Caco-2 (cell line): ENCODE measurements around the gene FAM53A. TPM values are rescaled to one million over a fixed set of nuclear protein-coding genes. Genes with fewer than 3 reads are reported as not detected.

Experiments
- BruUV-seq: library from RNA; stranded (reverse); fragments of 400-500 nt; replicated peaks from 2 replicates; lab custom pipeline; 2021; lab: Mats Ljungman, UMichigan
- CTCF ChIA-PET: fragments of 300-600 bp; sonication (Branson Sonifier 250); formaldehyde crosslinking; loops from one replicate; lab custom pipeline; 2022; ENCODE audit warnings: antibody characterized with exemption; lab: Charles Lee
- POLR2A ChIA-PET: fragments of 300-600 bp; sonication (Branson Sonifier 250); formaldehyde crosslinking; loops from one replicate; lab custom pipeline; 2022; ENCODE audit warnings: antibody characterized with exemption; lab: Charles Lee
- DNase-seq, 2 experiments: peaks; one replicate each; pipeline versions ENCODE4 v3.0.0 to v3.0.0-alpha.2; 2020 to 2022
- H3K27me3 ChIP-seq: replicated peaks from 2 replicates; pipeline ENCODE4 v1.6.0; 2011; ENCODE audit warnings: low read length; ENCODE audit not compliant: control insufficient read depth, insufficient read depth
- H3K36me3 ChIP-seq: 2 replicates; pipeline ENCODE4 v1.5.1; 2011; ENCODE audit warnings: low read length; ENCODE audit not compliant: control insufficient read depth, insufficient read depth
- H3K4me1 ChIP-seq: fragments of 250-450 bp; sonication (Bioruptor Pico); 2 replicates; pipeline ENCODE4 v1.5.1; 2020; ENCODE audit warnings: mild to moderate bottlenecking
- H3K4me3 ChIP-seq: 2 replicates; pipeline ENCODE4 v1.5.1; 2011; ENCODE audit warnings: low read depth, mild to moderate bottlenecking, control low read depth, low read length
- H3K9me3 ChIP-seq: fragments of 250-450 bp; sonication (Bioruptor Pico); 2 replicates; pipeline ENCODE4 v1.5.1; 2020; ENCODE audit warnings: mild to moderate bottlenecking, moderate library complexity
- H3K27ac Mint-ChIP-seq: one replicate; pipeline ENCODE4 v1.8.0; 2022; ENCODE audit warnings: mixed read lengths; ENCODE audit not compliant: unreplicated experiment
- H3K27me3 Mint-ChIP-seq: one replicate; pipeline ENCODE4 v1.8.0; 2022; ENCODE audit warnings: mixed read lengths; ENCODE audit not compliant: insufficient read depth, unreplicated experiment
- H3K36me3 Mint-ChIP-seq: one replicate; pipeline ENCODE4 v1.8.0; 2022; ENCODE audit warnings: mild to moderate bottlenecking, mixed read lengths; ENCODE audit not compliant: insufficient read depth, unreplicated experiment
- H3K4me1 Mint-ChIP-seq: one replicate; pipeline ENCODE4 v1.8.0; 2022; ENCODE audit warnings: low read depth, mixed read lengths; ENCODE audit not compliant: unreplicated experiment
- H3K4me3 Mint-ChIP-seq: one replicate; pipeline ENCODE4 v1.8.0; 2022; ENCODE audit warnings: mild to moderate bottlenecking, moderate library complexity, mixed read lengths; ENCODE audit not compliant: unreplicated experiment
- H3K9me3 Mint-ChIP-seq: one replicate; pipeline ENCODE4 v1.8.0; 2022; ENCODE audit warnings: mixed read lengths; ENCODE audit not compliant: unreplicated experiment
- intact Hi-C: fragments of 100-400 bp; cut with micrococcal nuclease; formaldehyde crosslinking; loops from one replicate; pipeline ENCODE4 v1.10.0; 2022; ENCODE audit not compliant: unreplicated experiment
- total RNA-seq: library from RNA; stranded (reverse); gene quantifications from 2 replicates; pipeline ENCODE4 v1.2.3, GENCODE V29; 2022
- TF ChIP-seq, protein P1 (sequence below), 2 experiments: fragments of 200-600 bp in 1 of 2; IDR thresholded peaks; 1 replicate in 1 of 2; 2 replicates in 1 of 2; pipeline versions ENCODE4 v1.5.1 to v1.8.0; 2011 to 2022; ENCODE audit warnings: antibody characterized with exemption in 1 of 2, control low read depth in 1 of 2, inconsistent platforms in 1 of 2, low read depth in 1 of 2, low read length in 1 of 2, mild to moderate bottlenecking in 1 of 2, moderate library complexity in 1 of 2; ENCODE audit not compliant: insufficient read depth in 1 of 2, severe bottlenecking in 1 of 2, unreplicated experiment in 1 of 2

The FAM53A gene
- total RNA-seq, 1 experiment from 2014 or later, result 4.1 TPM

DNA sequence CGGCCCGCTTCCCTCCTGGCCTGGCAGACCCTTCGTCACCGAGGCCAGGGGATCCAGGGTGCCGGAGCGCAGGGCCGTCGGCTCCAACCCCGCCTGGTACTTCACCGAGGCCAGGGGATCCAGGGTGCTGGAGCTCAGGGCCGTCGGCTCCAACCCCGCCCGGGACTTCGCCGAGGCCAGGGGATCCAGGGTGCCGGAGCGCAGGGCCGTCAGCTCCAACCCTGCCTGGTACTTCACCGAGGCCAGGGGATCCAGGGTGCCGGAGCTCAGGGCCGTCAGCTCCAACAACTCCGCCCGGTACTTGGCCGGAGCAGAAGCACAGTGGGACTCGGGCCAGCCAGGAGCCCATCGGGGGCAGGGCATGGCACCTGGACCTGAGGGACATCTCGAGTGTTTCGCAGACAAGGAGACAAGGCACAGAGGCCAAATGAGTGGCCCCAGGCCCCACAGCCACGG, 85.1 kb downstream of the FAM53A start:
- no peaks in the 10 kb centered on the region for H3K36me3 ChIP-seq
- no peak for DNase-seq
- no peak overlapping the region for H3K4me3 ChIP-seq
- ChIA-PET CTCF (no interaction called here), POLR2A (no interaction called here)
- H3K4me1 ChIP-seq, result no peaks in the 10 kb centered on the region
- no peak overlapping the region for H3K27ac Mint-ChIP-seq
- H3K36me3 Mint-ChIP-seq, result no peaks in the 10 kb centered on the region
- no peaks in the 10 kb centered on the region for H3K4me1 Mint-ChIP-seq
- H3K27me3 Mint-ChIP-seq, result peaks cover 7% of the 10 kb centered on the region
- no peaks in the 10 kb centered on the region for H3K27me3 ChIP-seq
- no peak overlapping the region for H3K4me3 Mint-ChIP-seq
- H3K9me3 Mint-ChIP-seq, result no peaks in the 10 kb centered on the region
- no peaks in the 10 kb centered on the region for H3K9me3 ChIP-seq
- intact Hi-C loops, result no loop called here
- TF ChIP-seq, protein P1, sequence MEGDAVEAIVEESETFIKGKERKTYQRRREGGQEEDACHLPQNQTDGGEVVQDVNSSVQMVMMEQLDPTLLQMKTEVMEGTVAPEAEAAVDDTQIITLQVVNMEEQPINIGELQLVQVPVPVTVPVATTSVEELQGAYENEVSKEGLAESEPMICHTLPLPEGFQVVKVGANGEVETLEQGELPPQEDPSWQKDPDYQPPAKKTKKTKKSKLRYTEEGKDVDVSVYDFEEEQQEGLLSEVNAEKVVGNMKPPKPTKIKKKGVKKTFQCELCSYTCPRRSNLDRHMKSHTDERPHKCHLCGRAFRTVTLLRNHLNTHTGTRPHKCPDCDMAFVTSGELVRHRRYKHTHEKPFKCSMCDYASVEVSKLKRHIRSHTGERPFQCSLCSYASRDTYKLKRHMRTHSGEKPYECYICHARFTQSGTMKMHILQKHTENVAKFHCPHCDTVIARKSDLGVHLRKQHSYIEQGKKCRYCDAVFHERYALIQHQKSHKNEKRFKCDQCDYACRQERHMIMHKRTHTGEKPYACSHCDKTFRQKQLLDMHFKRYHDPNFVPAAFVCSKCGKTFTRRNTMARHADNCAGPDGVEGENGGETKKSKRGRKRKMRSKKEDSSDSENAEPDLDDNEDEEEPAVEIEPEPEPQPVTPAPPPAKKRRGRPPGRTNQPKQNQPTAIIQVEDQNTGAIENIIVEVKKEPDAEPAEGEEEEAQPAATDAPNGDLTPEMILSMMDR (IDR thresholded peaks at IDR 0.05; ENCODE audit: insufficient read depth in 1 of 2, low read depth in 1 of 2, low read length in 1 of 2, severe bottlenecking in 1 of 2, unreplicated experiment in 1 of 2), result no peak
- BruUV-seq, result no TSS peak

DNA sequence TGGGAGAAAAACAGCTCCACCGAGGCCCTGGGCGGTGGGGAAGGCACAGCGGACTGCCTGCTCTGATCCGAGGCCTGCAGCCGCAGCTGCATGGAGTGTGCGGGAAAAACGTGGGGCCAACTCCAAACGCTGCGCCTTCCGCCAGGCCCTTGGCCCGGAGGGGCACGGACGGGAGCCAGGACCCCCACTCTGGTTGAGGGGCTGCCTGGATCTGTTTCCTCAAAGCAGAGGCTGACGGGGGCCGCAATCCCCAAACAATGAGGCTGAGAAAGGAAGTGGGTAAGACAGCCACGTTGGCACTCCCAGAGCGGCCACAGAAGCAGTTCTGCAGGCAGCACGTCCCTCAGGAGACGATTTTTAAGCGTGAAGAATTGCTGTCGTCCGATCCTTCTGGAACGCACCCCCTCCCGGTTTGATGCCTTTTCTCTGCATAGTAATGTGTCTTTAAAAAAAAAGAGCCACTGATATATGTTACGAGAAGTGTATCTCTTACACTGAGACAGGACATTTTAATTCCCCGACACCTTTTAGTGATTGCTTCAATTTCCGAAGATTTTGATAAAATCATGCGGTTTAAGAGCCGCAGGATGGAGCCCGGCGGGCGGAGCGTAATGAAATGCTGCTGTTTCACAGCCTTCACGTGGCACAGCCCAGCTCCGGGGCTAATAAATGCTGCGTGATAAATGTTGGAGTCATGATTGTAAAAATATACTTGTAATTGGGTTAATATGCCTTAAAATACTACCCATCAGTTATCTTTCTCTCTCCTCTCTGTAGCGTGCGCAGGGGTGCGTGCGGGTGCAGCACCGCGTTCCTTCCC, 85.7 kb downstream of the FAM53A start:
- TF ChIP-seq, protein P1 (IDR thresholded peaks at IDR 0.05; ENCODE audit: insufficient read depth in 1 of 2, low read depth in 1 of 2, low read length in 1 of 2, severe bottlenecking in 1 of 2, unreplicated experiment in 1 of 2), result no peak
- ChIA-PET POLR2A (no interaction called here), CTCF (no interaction called here)
- no TSS peak for BruUV-seq
- Histone ChIP-seq H3K36me3 (no peaks in the 10 kb centered on the region), H3K4me3 (no peak overlapping the region), H3K27me3 (no peaks in the 10 kb centered on the region), H3K9me3 (no peaks in the 10 kb centered on the region), H3K4me1 (no peaks in the 10 kb centered on the region)
- Mint-ChIP-seq H3K9me3 (no peaks in the 10 kb centered on the region), H3K4me3 (no peak overlapping the region), H3K27ac (no peak overlapping the region), H3K27me3 (peaks cover 11% of the 10 kb centered on the region), H3K4me1 (peaks cover 5% of the 10 kb centered on the region), H3K36me3 (no peaks in the 10 kb centered on the region)
- no peak for DNase-seq
- intact Hi-C loops, result no loop called here

DNA sequence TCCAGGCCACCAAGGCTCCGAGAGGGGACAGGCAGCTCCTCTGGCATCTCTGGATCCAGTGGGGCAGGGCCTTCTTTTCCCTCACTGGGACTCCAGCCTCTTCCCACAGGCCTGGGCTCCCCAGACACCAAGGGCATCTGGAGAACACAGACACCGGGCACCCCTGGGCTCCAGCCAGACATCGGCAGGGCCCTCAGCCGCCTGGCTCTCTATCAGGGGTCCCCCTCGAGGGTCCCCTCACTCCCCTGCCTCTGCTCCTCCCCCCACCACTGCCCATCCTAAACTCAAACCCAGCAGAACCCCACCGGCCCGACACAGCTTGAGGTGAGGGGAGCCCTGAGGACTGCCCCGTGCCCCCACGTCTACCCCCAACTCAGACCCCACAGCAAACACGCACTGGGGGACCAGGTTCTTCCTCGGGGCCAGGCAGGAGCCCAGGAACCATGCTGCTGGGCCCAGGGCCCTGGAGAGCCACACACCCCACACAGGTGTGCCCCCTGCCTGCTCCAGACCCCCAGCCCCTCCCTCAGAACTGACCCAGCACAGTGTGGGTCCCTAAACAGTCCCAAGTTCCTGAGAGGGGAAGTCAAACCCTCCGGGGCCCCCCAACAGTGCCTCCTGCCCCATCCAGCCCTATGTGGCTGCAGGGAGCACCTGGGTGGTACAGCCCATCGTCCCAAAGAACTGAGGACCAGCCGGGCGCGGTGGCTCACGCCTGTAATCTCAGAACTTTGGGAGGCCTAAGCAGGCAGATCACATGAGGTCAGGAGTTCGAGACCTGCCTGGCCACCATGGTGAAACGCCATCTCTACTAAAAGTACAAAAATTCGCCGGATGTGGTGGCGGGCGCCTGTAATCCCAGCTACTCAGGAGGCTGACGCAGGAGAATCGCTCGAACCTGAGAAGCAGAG, 86.8 kb downstream of the FAM53A start:
- Histone ChIP-seq H3K4me3 (no peak overlapping the region), H3K27me3 (no peaks in the 10 kb centered on the region), H3K36me3 (no peaks in the 10 kb centered on the region), H3K9me3 (no peaks in the 10 kb centered on the region), H3K4me1 (no peaks in the 10 kb centered on the region)
- Mint-ChIP-seq H3K9me3 (no peaks in the 10 kb centered on the region), H3K4me1 (peaks cover 5% of the 10 kb centered on the region), H3K4me3 (no peak overlapping the region), H3K36me3 (no peaks in the 10 kb centered on the region), H3K27me3 (peaks cover 5% of the 10 kb centered on the region), H3K27ac (no peak overlapping the region)
- TF ChIP-seq, protein P1 (IDR thresholded peaks at IDR 0.05; ENCODE audit: insufficient read depth in 1 of 2, low read depth in 1 of 2, low read length in 1 of 2, severe bottlenecking in 1 of 2, unreplicated experiment in 1 of 2), result no peak
- BruUV-seq, result no TSS peak
- POLR2A ChIA-PET, result no interaction called here
- intact Hi-C loops, result no loop called here
- DNase-seq, result no peak
- CTCF ChIA-PET, result no interaction called here
